BLaER1 treated with 17β-estradiol and CSF1 and Interleukin-3, amounts not matched to agents 10 nM and 100 nM (cell line): ENCODE results near the gene TNNT1.

Experiments
- H3K27ac ChIP-seq, 11 experiments: shearing (Covaris generic); formaldehyde crosslinking; 2 replicates each; pipeline ENCODE4 v1.8.1; 2022
- H3K27me3 ChIP-seq, 11 experiments: shearing (Covaris generic); formaldehyde crosslinking; 2 replicates each; pipeline ENCODE4 v1.8.1; 2022
- H3K36me3 ChIP-seq, 11 experiments: shearing (Covaris generic); formaldehyde crosslinking; 2 replicates each; pipeline ENCODE4 v1.8.1; 2022
- H3K4me1 ChIP-seq, 10 experiments: shearing (Covaris generic); formaldehyde crosslinking; 2 replicates each; pipeline ENCODE4 v1.8.1; 2022
- H3K4me2 ChIP-seq, 11 experiments: shearing (Covaris generic); formaldehyde crosslinking; 2 replicates each; pipeline ENCODE4 v1.8.1; 2022
- H3K4me3 ChIP-seq, 10 experiments: shearing (Covaris generic); formaldehyde crosslinking; 2 replicates each; pipeline ENCODE4 v1.8.1; 2022
- H3K9ac ChIP-seq, 11 experiments: shearing (Covaris generic); formaldehyde crosslinking; 2 replicates each; pipeline ENCODE4 v1.8.1; 2022
- H3K9me3 ChIP-seq, 11 experiments: shearing (Covaris generic); formaldehyde crosslinking; replicated peaks in 1 of 11; 2 replicates each; pipeline ENCODE4 v1.8.1; 2022
- H4K20me1 ChIP-seq, 11 experiments: shearing (Covaris generic); formaldehyde crosslinking; 2 replicates each; pipeline ENCODE4 v1.8.1; 2022
- Cebpa-rat ChIP-seq, 11 experiments: shearing (Covaris generic); IDR thresholded peaks; 2 replicates each; pipeline ENCODE4 v1.8.1; 2022

TNNT1 gene, protein sequence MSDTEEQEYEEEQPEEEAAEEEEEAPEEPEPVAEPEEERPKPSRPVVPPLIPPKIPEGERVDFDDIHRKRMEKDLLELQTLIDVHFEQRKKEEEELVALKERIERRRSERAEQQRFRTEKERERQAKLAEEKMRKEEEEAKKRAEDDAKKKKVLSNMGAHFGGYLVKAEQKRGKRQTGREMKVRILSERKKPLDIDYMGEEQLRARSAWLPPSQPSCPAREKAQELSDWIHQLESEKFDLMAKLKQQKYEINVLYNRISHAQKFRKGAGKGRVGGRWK

DNA sequence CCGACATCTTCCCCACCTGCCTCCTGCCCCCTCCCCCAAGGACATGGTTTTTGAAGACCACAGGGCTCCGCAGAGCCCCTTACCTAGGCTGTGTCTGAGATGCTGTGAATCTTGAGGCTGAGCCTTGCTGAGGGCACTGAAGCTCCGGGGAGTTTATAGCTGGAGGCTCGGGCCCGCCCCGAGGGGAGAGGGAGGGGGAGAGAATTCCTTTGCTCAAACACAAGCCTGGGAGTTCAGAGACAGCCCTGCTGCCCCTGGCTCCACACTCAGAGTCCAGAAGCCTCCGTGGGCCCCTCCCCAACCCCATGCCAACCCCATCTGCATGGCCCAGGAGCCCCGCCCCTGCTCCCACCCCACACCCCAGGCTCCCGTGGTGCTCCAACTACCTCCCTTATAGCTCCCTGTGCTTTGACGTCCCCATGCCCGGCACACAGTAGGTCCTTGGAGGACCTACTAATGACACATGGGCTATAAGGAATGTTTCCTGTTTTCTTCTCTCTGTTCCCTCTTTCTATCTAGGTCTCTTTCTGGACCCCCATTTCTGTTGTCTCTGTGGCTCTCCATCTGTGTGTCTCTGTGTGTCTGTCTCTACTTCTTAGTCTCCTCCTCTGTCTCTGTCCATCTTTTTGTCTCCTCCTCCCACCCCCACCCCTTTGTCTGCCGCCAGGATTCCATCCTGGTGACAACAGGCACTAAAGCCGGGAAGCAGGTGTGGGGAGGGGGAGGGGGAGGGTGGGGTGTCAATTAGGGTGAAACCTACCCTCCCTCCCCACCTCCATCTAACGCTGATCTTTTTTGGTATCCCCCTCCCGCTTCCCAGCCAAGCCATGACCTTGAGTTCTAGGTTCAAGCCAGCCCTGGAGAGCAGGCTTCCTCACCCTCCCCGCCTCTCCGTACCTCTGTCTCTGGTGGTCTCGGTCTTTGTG is at the start of gene TNNT1:
TNNT1 (minus strand) TSS at position 129 of the 926 bp plus-strand sequence. CDS start 2,049 bp downstream, outside the sequence.
- no peak within 1 kb of the TSS for H3K27ac ChIP-seq
- peaks cover 29 to 78% (median 68%) of the 10 kb centered on the region in 10 experiments for H3K4me1 ChIP-seq
- TF ChIP-seq Cebpa-rat (IDR thresholded peaks at IDR 0.05) = no peak
- H3K27me3 ChIP-seq = peaks cover 0 to 7% (median 0%) of the 10 kb centered on the region in 11 experiments; a peak in 2 of 22 replicates
- peaks cover 0 to 14% (median 9%) of the 10 kb centered on the region in 11 experiments; a peak in 19 of 22 replicates for H3K9me3 ChIP-seq
- 0 out of 22 replicates have a peak within 1 kb of the TSS, but pooled peaks of 1 of the 11 experiments have one; percentile 15 for H3K9ac ChIP-seq
- H3K4me2 ChIP-seq = peak within 1 kb of the TSS in 9 of 11 experiments; percentile 32 to 70 (median 53); a peak in 16 of 22 replicates
- no peaks in the 10 kb centered on the region for H3K36me3 ChIP-seq
- no peak within 1 kb of the TSS for H3K4me3 ChIP-seq
- H4K20me1 ChIP-seq = no peaks in the 10 kb centered on the region

DNA sequence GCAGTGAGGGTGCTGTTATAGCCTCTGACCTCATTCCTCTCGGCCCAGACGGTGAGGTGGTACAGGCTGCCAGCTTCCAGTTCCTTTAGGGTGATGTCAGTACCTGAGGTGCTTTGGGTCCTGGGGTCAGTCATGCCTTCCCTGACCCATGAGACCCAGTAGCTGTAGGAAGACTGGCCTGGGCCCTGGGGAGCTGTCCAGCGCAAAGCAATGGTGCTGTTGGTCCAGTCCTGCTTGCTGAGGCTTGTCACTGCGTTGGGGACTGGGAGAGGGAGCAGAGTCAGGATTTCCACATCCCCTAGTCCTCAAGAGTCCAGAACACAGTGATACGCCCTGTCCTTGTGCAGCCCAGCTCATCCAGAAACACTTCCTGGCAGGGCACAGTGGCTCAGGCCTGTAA is 49.6 kb upstream of the TNNT1 start:
- TF ChIP-seq Cebpa-rat (IDR thresholded peaks at IDR 0.05) = no peak
- H3K27ac ChIP-seq = no peak overlapping the region
- H3K4me3 ChIP-seq = no peak overlapping the region
- no peaks in the 10 kb centered on the region for H4K20me1 ChIP-seq
- peaks cover 0 to 6% (median 0%) of the 10 kb centered on the region in 10 experiments; a peak in 5 of 20 replicates for H3K4me1 ChIP-seq
- H3K36me3 ChIP-seq = no peaks in the 10 kb centered on the region
- no peak overlapping the region for H3K4me2 ChIP-seq
- no peak overlapping the region for H3K9ac ChIP-seq
- H3K27me3 ChIP-seq = no peaks in the 10 kb centered on the region
- no peaks in the 10 kb centered on the region for H3K9me3 ChIP-seq

DNA sequence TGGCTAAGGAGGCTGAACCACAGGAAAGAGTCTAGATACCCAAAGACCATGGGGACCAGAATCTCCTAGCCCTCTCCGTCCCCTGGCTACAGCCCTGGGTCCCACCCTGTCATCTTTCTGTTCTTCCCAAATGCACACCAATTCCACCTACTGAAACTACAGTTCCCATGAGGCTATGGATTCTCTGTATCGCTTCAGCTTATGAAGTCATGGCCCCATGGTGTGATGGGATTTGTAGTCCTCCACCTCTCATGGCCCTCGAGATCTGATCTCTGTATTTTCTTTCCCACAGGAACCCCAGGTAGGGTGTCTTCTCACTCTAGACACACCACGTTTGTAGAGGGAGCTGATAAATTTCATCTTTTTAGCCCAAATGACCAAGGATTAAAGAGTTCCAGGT is 48.5 kb upstream of the TNNT1 start:
- Histone ChIP-seq H3K9me3 (no peaks in the 10 kb centered on the region), H3K27me3 (no peaks in the 10 kb centered on the region), H3K9ac (no peak overlapping the region), H3K4me3 (no peak overlapping the region), H3K4me2 (no peak overlapping the region), H4K20me1 (no peaks in the 10 kb centered on the region), H3K4me1 (no peaks in the 10 kb centered on the region), H3K36me3 (no peaks in the 10 kb centered on the region), H3K27ac (no peak overlapping the region)
- TF ChIP-seq Cebpa-rat (IDR thresholded peaks at IDR 0.05) = no peak

DNA sequence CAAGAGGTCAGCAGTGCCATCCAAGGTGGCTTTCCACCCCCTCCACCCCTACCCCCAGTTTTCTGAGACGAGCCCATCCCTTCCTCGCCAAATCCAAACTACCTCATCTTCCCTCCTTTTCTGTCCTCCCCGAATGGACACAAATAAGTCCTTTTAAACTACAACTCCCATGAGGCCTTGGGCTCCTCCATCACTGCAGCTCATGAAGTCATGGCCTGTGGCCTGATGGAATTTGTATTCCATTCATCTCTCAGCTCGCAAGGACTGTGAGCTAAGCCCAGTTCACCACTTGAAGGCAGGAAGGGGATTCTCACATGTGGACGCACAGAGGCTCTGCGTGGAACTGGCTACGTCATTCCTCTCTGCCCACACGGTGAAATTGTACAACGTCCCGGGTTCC is 47.8 kb upstream of the TNNT1 start:
- H3K9me3 ChIP-seq = no peaks in the 10 kb centered on the region
- no peaks in the 10 kb centered on the region for H4K20me1 ChIP-seq
- H3K4me3 ChIP-seq = no peak overlapping the region
- no peaks in the 10 kb centered on the region for H3K36me3 ChIP-seq
- TF ChIP-seq Cebpa-rat (IDR thresholded peaks at IDR 0.05) = no peak
- no peak overlapping the region for H3K9ac ChIP-seq
- H3K4me1 ChIP-seq = no peaks in the 10 kb centered on the region
- no peak overlapping the region for H3K4me2 ChIP-seq
- H3K27me3 ChIP-seq = no peaks in the 10 kb centered on the region
- H3K27ac ChIP-seq = no peak overlapping the region

DNA sequence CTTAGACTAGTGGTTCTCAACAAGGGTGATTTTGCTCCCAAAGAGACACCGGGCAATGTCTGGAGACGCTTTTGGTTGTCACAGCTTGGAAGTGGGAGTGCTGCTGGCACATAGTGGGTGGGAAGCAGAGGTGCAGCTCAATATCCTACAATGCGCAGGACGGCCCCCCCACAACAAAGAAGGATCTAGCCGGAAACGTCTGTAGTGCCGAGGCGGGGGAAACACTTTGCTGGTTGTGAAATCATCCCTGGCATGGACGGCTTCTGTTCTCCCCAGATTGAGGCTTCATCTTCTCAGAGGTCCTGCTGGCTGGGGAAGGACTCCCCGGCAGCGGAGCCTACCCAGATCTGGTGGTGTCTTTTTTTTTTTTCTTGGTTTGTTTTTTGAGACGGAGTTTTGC is 44.5 kb upstream of the TNNT1 start:
- Histone ChIP-seq H3K27ac (no peak overlapping the region), H3K4me1 (peaks cover 5 to 15% (median 6%) of the 10 kb centered on the region in 10 experiments), H3K9me3 (no peaks in the 10 kb centered on the region), H3K9ac (no peak overlapping the region), H3K4me3 (no peak overlapping the region), H3K27me3 (no peaks in the 10 kb centered on the region), H4K20me1 (no peaks in the 10 kb centered on the region), H3K36me3 (no peaks in the 10 kb centered on the region), H3K4me2 (no peak overlapping the region)
- no peak for TF ChIP-seq Cebpa-rat (IDR thresholded peaks at IDR 0.05)

DNA sequence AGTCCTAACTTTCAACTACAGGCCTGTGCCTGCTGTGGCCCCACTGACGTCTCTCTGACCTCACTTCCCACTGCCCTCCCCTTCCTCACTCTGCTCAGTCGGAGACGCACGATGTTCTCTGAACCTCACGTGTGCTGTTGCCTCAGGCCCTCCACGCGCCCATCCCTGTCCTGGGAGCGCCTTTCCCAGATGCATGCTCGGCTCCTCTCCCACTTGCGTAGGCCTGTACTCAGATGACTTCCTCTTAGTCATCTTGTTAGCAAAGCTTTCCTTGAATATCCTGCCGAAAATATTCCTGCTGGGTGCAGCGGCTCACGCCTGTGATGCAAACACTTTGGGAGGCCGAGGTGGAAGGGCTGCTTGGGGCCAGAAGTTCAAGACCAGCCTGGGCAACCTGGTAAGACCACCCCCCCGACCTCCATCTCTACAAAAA is 40.4 kb upstream of the TNNT1 start:
- H3K4me2 ChIP-seq = peak overlapping the region in 4 of 11 experiments; percentile 15 to 77 (median 72); a peak in 6 of 22 replicates
- 0 out of 22 replicates have a peak overlapping the region, but pooled peaks of 1 of the 11 experiments have one; percentile 48 for H3K9ac ChIP-seq
- H4K20me1 ChIP-seq = 0 out of 22 replicates have a peak, but pooled peaks cover 0 to 7% (median 0%) of the 10 kb centered on the region in 11 experiments
- H3K27ac ChIP-seq = peak overlapping the region in 2 of 11 experiments; percentile 16 to 24; a peak in 3 of 22 replicates
- H3K36me3 ChIP-seq = no peaks in the 10 kb centered on the region
- H3K9me3 ChIP-seq = no peaks in the 10 kb centered on the region
- no peak for TF ChIP-seq Cebpa-rat (IDR thresholded peaks at IDR 0.05)
- H3K4me3 ChIP-seq = no peak overlapping the region
- peaks cover 15 to 25% (median 17%) of the 10 kb centered on the region in 10 experiments for H3K4me1 ChIP-seq
- H3K27me3 ChIP-seq = no peaks in the 10 kb centered on the region

DNA sequence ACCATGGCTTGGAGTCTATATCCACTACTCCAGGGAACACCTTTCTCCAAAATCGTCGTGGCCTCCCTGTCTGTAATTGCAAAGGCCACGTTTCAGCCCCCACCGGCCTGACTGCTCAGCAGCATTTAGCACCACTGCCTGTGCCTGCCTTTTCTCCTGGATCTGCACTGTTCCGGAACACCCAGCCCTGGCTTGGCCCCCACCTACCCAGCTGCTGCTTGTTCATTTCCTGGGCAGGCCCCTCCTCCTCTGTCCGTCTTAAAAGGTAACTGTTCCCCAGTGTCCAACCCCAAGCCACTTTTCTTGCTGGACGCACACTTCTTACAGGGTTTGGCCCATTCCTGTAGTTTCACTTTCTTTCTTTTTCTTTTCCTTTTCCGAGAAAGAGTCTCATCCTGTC is 39.6 kb upstream of the TNNT1 start:
- Histone ChIP-seq H3K4me1 (peaks cover 15 to 25% (median 17%) of the 10 kb centered on the region in 10 experiments), H3K27ac (peak overlapping the region in 5 of 11 experiments; percentile 15 to 52 (median 24); a peak in 6 of 22 replicates), H3K36me3 (no peaks in the 10 kb centered on the region), H3K9ac (peak overlapping the region in 6 of 11 experiments; percentile 20 to 55 (median 44); a peak in 7 of 22 replicates), H3K9me3 (no peaks in the 10 kb centered on the region), H4K20me1 (0 out of 22 replicates have a peak, but pooled peaks cover 0 to 7% (median 0%) of the 10 kb centered on the region in 11 experiments), H3K27me3 (no peaks in the 10 kb centered on the region), H3K4me2 (peak overlapping the region; percentile 51 to 91 (median 76)), H3K4me3 (peak overlapping the region in 1 of 10 experiments; percentile 24; a peak in 1 of 20 replicates)
- no peak for TF ChIP-seq Cebpa-rat (IDR thresholded peaks at IDR 0.05)

DNA sequence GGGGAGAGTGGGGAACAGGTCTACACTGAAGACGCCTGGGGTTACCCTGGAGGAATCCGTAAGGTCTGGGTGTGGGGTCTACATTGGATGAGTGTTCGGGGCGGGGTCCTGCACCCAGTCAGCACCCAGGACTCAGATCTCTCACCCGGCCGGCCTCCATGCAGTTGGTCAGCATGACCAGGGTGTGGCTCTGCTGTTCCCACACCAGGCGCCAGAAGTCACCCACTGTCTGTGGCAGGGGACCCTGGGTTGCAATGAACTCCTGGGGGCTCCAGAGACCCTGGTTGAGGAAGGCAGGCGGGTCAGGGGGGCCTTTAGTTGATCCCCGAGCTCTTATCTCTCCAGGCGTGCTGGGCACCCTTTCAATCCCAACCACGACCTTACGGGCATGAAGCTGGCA is 37.1 kb upstream of the TNNT1 start:
- H3K36me3 ChIP-seq = no peaks in the 10 kb centered on the region
- H3K4me2 ChIP-seq = no peak overlapping the region
- no peak overlapping the region for H3K9ac ChIP-seq
- H3K4me3 ChIP-seq = no peak overlapping the region
- no peak overlapping the region for H3K27ac ChIP-seq
- peaks cover 0 to 17% (median 11%) of the 10 kb centered on the region in 11 experiments; a peak in 19 of 22 replicates for H3K27me3 ChIP-seq
- H3K9me3 ChIP-seq = no peaks in the 10 kb centered on the region
- TF ChIP-seq Cebpa-rat (IDR thresholded peaks at IDR 0.05) = no peak
- peaks cover 0 to 19% (median 0%) of the 10 kb centered on the region in 11 experiments; a peak in 3 of 22 replicates for H4K20me1 ChIP-seq
- H3K4me1 ChIP-seq = peaks cover 15 to 25% (median 17%) of the 10 kb centered on the region in 10 experiments

DNA sequence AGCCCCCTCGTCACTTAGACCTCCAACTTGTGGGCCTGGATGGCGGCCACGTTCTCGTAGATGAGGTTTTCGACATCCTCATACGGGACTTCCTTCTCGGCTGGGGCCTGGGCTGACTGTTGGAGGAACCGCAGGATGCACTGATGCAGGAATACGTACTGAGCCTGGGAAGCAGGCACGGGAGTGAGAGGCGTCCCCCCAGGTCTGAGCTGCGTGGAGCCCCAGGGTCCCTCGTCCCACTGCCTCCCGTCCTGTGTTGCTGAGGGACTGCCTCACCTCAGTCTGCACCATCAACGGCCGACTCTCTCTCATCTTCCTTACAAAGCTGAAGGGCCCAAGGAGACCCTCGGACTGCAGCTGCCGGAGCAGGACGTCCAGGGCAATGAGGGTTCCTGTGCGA is 32.7 kb upstream of the TNNT1 start:
- no peak for TF ChIP-seq Cebpa-rat (IDR thresholded peaks at IDR 0.05)
- peaks cover 18 to 33% (median 27%) of the 10 kb centered on the region in 10 experiments for H3K4me1 ChIP-seq
- H3K27me3 ChIP-seq = peaks cover 11 to 35% (median 22%) of the 10 kb centered on the region in 11 experiments
- no peaks in the 10 kb centered on the region for H3K9me3 ChIP-seq
- no peak overlapping the region for H3K4me2 ChIP-seq
- H3K27ac ChIP-seq = no peak overlapping the region
- H3K4me3 ChIP-seq = no peak overlapping the region
- no peaks in the 10 kb centered on the region for H3K36me3 ChIP-seq
- peaks cover 0 to 35% (median 9%) of the 10 kb centered on the region in 11 experiments; a peak in 18 of 22 replicates for H4K20me1 ChIP-seq
- H3K9ac ChIP-seq = no peak overlapping the region
